SK-N-SH treated with all-trans-retinoic acid at 6 μM for 48 hours (cell line): ENCODE measurements around the gene FTO.

Source experiments
- ATAC-seq: fragments of 200-7000 bp; cut with Tn5 transposase; 3 replicates; pipeline ENCODE4 v1.9.1; 2020; ENCODE audit warnings: mild to moderate bottlenecking, moderate library complexity
- ARNTL ChIP-seq: fragments of 450-650 bp; formaldehyde crosslinking; IDR thresholded peaks from 2 replicates; pipeline ENCODE4 v1.5.0; 2020; ENCODE audit warnings: low read depth, mild to moderate bottlenecking, moderate library complexity, borderline replicate concordance
- CSRNP3 ChIP-seq: fragments of 250-450 bp; sonication (Bioruptor Pico); IDR thresholded peaks from 2 replicates; pipeline ENCODE4 v1.5.1; 2021; ENCODE audit warnings: mild to moderate bottlenecking, moderate library complexity
- ESRRG ChIP-seq: fragments of 250-450 bp; sonication (Bioruptor Pico); IDR thresholded peaks from 2 replicates; pipeline ENCODE4 v1.6.1; 2021; ENCODE audit warnings: mild to moderate bottlenecking
- GLIS3 ChIP-seq: fragments of 250-450 bp; sonication (Bioruptor Pico); IDR thresholded peaks from 2 replicates; pipeline ENCODE4 v1.5.0; 2020; ENCODE audit warnings: mild to moderate bottlenecking, moderate library complexity
- ISL1 ChIP-seq: fragments of 250-450 bp; sonication (Bioruptor Pico); IDR thresholded peaks from 2 replicates; pipeline ENCODE4 v2.1.2; 2022; ENCODE audit warnings: mild to moderate bottlenecking, moderate library complexity
- OSR1 ChIP-seq: fragments of 250-450 bp; sonication (Bioruptor Pico); IDR thresholded peaks from 2 replicates; pipeline ENCODE4 v1.8.0; 2022; ENCODE audit warnings: moderate library complexity, mild to moderate bottlenecking, inconsistent platforms
- PATZ1 ChIP-seq: fragments of 250-450 bp; sonication (Bioruptor Pico); IDR thresholded peaks from 2 replicates; pipeline ENCODE4 v1.8.0; 2020; ENCODE audit warnings: mild to moderate bottlenecking, moderate library complexity, borderline replicate concordance
- POU6F1 ChIP-seq: fragments of 250-450 bp; sonication (Bioruptor Pico); IDR thresholded peaks from 2 replicates; pipeline ENCODE4 v1.8.0; 2021; ENCODE audit warnings: low read depth, mild to moderate bottlenecking, moderate library complexity, borderline replicate concordance
- PPARA ChIP-seq: fragments of 250-450 bp; sonication (Bioruptor Pico); IDR thresholded peaks from 2 replicates; pipeline ENCODE4 v1.5.0; 2020; ENCODE audit warnings: mild to moderate bottlenecking, borderline replicate concordance
- RARB ChIP-seq: fragments of 250-450 bp; sonication (Bioruptor Pico); IDR thresholded peaks from 2 replicates; pipeline ENCODE4 v1.8.0; 2021; ENCODE audit warnings: mild to moderate bottlenecking, moderate library complexity
- SNAI2 ChIP-seq: fragments of 250-450 bp; sonication (Bioruptor Pico); IDR thresholded peaks from 2 replicates; pipeline ENCODE4 v1.5.0; 2020; ENCODE audit warnings: mild to moderate bottlenecking, moderate library complexity
- TCF4 ChIP-seq: fragments of 250-450 bp; sonication (Bioruptor Pico); IDR thresholded peaks from 2 replicates; pipeline ENCODE4 v1.8.0; 2021; ENCODE audit warnings: mild to moderate bottlenecking, moderate library complexity, borderline replicate concordance
- TOX ChIP-seq: fragments of 250-450 bp; sonication (Bioruptor Pico); IDR thresholded peaks from 2 replicates; pipeline ENCODE4 v1.8.0; 2021; ENCODE audit warnings: mild to moderate bottlenecking, moderate library complexity, borderline replicate concordance
- TSHZ2 ChIP-seq: fragments of 250-450 bp; sonication (Bioruptor Pico); IDR thresholded peaks from 2 replicates; pipeline ENCODE4 v1.5.0; 2020; ENCODE audit warnings: mild to moderate bottlenecking, moderate library complexity
- ZC3H10 ChIP-seq: fragments of 250-450 bp; sonication (Bioruptor Pico); IDR thresholded peaks from 2 replicates; pipeline ENCODE4 v1.5.1; 2021; ENCODE audit warnings: mild to moderate bottlenecking, moderate library complexity
- ZNF565 ChIP-seq: fragments of 450-650 bp; formaldehyde crosslinking; conservative IDR thresholded peaks from 2 replicates; pipeline ENCODE4 v1.5.0; 2020; ENCODE audit warnings: low read depth, mild to moderate bottlenecking, moderate library complexity
- ZNF70 ChIP-seq: fragments of 450-650 bp; formaldehyde crosslinking; IDR thresholded peaks from 2 replicates; pipeline ENCODE4 v1.5.0; 2020; ENCODE audit warnings: mild to moderate bottlenecking, moderate library complexity
- ZNF8 ChIP-seq: fragments of 450-650 bp; formaldehyde crosslinking; IDR thresholded peaks from 2 replicates; pipeline ENCODE4 v1.5.0; 2020; ENCODE audit warnings: mild to moderate bottlenecking, moderate library complexity
- TF ChIP-seq, protein P1 (sequence below): fragments of 250-450 bp; sonication (Bioruptor Pico); IDR thresholded peaks from 2 replicates; pipeline ENCODE4 v1.5.1; 2020; ENCODE audit warnings: low read depth, mild to moderate bottlenecking, moderate library complexity

Gene FTO

GRCh38 chr16:53912155-53912554 is 208.2 kb downstream of the FTO start:
- TF ChIP-seq ARNTL (CRISPR knock-in tag) (no peak), ZNF70 (CRISPR knock-in tag) (no peak), GLIS3 (no peak), ZNF565 (CRISPR knock-in tag) (no peak), TOX (CRISPR knock-in tag) (no peak)
- TF ChIP-seq, protein P1, sequence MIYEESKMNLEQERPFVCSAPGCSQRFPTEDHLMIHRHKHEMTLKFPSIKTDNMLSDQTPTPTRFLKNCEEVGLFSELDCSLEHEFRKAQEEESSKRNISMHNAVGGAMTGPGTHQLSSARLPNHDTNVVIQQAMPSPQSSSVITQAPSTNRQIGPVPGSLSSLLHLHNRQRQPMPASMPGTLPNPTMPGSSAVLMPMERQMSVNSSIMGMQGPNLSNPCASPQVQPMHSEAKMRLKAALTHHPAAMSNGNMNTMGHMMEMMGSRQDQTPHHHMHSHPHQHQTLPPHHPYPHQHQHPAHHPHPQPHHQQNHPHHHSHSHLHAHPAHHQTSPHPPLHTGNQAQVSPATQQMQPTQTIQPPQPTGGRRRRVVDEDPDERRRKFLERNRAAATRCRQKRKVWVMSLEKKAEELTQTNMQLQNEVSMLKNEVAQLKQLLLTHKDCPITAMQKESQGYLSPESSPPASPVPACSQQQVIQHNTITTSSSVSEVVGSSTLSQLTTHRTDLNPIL (CRISPR knock-in tag) = no peak
- TF ChIP-seq, all 23 proteins: peak for 0
- no peak for ATAC-seq

- peak; percentile 83 for ATAC-seq
- TF ChIP-seq POU6F1 (CRISPR knock-in tag) (no peak), OSR1 (CRISPR knock-in tag) (no peak), SNAI2 (CRISPR knock-in tag) (no peak), ARNTL (CRISPR knock-in tag) (no peak), ESRRG (CRISPR knock-in tag) (no peak), PPARA (CRISPR knock-in tag) (no peak), ISL1 (CRISPR knock-in tag) (peak; percentile 61)
- TF ChIP-seq, protein P1 (CRISPR knock-in tag) = peak; percentile 22; the same call in 1 of the 2 replicates
These were observed 209.3 kb downstream of the FTO start for GRCh38 chr16:53913099-53913870.

DNA sequence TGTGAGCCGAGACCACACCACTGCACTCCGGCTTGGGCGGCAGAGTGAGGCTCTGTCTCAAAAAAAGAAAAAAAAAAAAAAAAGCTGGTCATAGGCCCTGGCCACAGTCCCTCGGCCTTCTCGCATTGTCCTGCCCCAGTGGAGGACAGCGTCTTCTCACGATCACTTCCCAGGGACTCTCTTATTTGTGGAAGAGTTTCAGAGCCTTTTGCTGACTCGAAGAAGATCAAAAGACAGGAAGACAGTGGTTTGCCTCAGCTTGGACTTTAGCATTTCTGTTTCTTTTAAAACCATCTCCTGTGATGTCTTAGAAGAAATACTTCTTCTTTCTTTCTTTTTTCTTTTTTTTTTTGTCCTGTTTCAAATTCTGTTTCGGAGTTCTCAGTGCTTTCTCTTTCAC is 210.0 kb downstream of the FTO start:
- ATAC-seq = no peak
- TF ChIP-seq ZNF565 (CRISPR knock-in tag) (no peak), RARB (no peak), TSHZ2 (no peak), SNAI2 (CRISPR knock-in tag) (no peak), ZNF70 (CRISPR knock-in tag) (no peak), CSRNP3 (CRISPR knock-in tag) (no peak)

- no peak for ATAC-seq
- TF ChIP-seq TCF4 (no peak), ZC3H10 (no peak), ARNTL (CRISPR knock-in tag) (no peak), ZNF8 (CRISPR knock-in tag) (no peak), SNAI2 (CRISPR knock-in tag) (no peak), ESRRG (CRISPR knock-in tag) (no peak), ZNF70 (CRISPR knock-in tag) (no peak), PPARA (CRISPR knock-in tag) (no peak), TOX (CRISPR knock-in tag) (no peak), POU6F1 (CRISPR knock-in tag) (no peak), PATZ1 (CRISPR knock-in tag) (no peak)
- TF ChIP-seq, protein P1 (CRISPR knock-in tag) = no peak
These were observed 210.8 kb downstream of the FTO start for GRCh38 chr16:53914736-53915135.
